ENCODE measurements around the gene MBD1.

MBD1 gene

DNA sequence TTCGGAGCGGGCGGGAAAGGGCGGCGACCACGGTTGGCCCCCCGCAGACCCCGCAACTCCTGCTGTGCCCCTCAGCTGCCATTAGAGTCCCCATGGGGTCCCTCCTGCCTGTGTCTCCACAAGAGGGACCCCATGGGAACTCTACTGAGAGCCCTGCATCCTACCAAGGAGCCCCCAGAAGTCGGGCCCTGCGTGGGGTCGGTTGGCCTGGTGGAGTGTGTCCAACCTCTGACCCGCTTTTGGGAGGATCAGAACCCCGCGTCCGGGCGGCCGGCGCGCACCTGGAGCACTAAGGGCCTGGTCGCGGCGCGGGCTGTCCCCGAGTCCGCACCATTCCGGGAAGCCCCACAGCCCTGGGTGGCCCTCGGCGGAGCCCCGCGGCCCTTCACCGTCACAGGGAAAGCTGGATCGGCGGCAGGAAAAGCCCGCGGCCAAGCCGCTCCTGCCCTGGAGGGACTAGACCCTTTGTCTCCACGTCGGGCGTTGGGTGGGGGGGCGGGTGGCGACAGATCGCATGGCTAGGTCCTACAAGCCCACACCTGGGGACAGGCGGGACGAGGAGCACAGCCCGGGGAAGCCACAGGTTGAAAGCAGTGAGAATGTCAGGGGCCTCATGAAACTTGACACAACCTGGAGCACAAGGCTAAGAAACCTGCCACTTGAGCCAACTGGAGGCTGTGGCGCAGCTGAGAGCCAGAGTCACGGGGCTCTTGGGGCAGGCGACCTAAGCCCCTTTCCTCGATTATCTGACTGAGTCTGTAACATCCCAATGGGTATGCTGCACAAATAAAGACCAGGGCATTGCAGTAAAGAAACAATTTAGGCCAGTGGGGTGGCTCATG is 17.3 kb upstream of the MBD1 start:
- Histone ChIP-seq H3K4me3 (peak overlapping the region; percentile 10 to 31 (median 23)), H3K27ac (no peak overlapping the region)

DNA sequence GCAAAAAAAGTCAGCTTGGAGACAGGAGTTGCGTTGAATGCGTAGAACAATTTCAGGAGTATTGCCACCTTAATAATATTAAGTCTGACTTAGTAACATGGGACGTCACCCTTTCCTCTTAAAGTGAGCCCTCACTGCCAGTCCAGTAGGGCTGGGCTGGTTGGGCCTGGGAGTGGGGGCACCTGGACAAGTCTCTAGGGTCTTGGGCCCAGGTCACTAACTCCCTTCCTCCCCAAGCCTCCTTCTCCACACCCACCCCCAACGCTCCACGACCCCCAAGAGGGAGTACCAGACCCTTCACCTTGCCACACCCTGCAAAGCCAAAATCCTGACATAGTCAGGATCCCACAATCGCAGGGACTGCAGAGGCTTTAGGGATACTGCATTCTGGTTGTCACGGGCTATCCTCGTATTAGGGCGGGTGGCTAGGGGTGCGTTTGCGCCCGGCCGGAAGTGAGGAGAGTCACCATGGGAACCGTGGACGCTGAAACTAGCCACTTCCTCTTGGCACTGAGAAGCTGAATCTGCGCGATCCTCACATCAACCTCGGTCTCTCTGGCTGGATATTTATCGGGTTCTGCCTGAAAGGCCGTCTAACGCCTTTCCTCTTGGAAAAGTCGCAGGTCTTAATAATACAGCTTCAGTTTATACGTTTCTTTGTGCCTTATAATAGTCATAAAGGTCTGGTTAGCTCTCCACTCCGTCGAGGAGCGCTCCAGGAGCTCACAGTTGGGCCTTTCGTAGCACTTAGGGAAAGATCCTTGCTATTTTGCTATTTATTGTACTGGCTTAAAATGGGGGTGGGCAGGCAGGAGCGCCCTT is 16.5 kb upstream of the MBD1 start:
- Histone ChIP-seq H3K27ac (no peak overlapping the region), H3K4me3 (peak overlapping the region; percentile 10 to 31 (median 23))

DNA sequence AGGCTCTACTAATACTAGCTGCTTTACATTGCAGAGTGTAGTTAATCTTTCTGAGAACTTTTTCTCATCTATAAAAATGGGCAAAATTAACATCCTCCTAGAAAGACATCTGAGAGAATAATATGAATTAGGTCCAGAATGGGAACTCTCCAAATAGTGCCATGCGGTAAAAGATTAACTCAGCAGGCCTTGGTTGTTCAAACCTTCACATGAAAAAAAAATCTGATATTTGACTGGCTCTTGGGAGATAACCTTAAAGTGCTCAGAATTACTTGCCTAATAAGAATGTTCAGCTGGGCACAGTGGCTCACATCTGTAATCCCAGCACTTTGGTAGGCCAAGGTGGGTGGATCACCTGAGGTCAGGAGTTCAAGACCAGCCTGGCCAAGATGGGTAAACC is 11.7 kb upstream of the MBD1 start:
- Histone ChIP-seq H3K27ac (no peak overlapping the region), H3K4me3 (no peak overlapping the region)

DNA sequence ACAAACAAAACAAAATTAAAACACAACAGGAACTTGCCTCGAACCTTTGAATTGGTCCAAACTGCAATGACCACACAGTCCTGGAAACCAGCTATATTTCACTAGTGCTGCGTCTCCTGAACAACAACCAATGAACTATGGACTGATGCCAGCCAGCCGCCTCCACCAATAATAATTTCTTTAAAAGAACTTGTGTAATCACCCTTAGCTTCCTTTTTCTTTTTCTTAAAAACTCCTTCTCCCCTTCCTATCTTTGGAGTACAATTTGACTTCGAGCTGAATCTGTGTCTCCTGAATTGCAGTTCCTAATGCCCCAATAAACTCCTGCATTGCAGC is 7.8 kb upstream of the MBD1 start:
- H3K4me3 ChIP-seq, result no peak overlapping the region

DNA sequence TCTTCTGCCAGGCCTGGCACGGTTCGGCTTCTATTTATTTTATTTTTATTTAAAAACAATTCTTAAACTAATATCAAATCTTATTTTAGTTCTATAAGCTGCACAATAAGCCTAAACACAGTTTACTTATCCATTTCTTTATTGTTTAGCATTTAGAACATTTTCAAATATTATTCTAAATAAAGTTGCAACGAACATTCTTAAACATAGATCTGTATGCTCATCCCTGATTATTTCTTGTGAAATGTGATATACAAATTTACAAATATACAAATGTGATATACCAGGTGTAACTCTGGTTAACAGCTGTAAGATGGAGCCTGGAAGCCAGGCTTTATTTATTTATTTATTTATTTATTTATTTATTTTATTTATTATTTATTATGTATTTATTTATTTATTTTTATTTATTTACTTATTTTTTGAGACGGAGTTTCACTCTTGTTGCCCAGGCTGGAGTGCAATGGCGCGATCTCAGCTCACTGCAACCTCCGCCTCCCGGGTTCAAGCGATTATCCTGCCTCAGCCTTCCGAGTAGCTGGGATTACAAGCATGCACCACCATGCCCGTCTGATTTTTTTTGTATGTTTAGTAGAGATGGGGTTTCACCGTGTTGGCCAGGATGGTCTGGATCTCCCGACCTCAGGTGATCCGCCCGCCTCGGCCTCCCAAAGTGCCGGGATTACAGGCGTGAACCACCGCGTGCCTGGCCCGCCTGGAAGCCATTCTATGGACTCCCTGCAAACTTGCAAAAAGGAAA is 7.2 kb upstream of the MBD1 start:
- H3K27ac ChIP-seq, result peak overlapping the region in 20 of 21 experiments; percentile 71 to 91 (median 84)
- peak overlapping the region; percentile 47 to 93 (median 83) for H3K4me3 ChIP-seq

More for the DNA sequence above, 7.8 kb upstream of the MBD1 start:
- no peak overlapping the region for H3K27ac ChIP-seq

DNA sequence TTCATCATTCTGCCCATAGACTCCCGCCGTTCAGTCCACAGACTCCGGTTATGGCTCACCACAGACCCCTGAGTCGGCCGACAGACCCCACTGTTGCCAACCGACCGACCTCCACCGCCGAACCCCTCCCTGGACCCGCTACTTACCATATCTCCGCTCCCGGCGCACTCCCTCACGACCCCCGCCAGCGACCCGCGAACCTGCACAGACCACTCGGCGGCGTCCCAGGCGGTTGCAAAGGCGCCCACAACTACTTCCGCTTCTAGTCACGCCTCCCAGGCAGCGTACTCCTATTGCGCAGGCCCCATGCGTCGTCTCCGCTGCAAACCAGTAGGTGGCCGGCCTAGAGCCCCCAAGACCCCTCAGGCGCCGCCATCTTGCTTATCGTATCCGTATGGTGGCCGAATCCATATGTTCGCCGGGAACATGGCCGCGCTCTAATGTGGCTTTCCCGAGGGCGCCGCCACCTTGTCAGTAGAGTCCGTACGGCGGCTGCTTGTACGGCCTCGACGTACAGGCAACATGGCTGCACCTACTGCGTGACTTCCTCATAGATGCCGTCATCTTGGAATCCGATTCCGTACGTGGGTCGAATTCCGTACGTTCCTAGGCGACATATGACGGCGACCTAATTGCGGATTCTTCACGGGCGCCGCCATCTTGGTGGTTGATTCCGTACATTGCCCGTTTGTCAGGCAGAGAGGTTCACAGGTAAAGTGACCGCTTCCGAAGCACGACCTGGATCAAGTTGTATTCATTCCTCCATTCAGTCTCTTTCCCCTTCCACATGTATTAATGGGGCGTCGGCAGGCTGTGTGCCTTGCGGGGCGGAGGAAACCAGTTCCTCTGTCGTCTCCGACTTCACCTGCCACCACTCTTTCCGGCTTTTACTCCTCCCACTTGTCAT is 6.4 kb upstream of the MBD1 start, which contains the start of gene CXXC1:
Gene CXXC1, minus strand, starts transcription at position 252 of the 907 bp plus-strand sequence. Its CDS starts 103 bp downstream, at position 149.
- peak within 1 kb of the TSS; percentile 47 to 93 (median 83) for H3K4me3 ChIP-seq
- peak within 1 kb of the TSS in 20 of 21 experiments; percentile 75 to 91 (median 84) for H3K27ac ChIP-seq

DNA sequence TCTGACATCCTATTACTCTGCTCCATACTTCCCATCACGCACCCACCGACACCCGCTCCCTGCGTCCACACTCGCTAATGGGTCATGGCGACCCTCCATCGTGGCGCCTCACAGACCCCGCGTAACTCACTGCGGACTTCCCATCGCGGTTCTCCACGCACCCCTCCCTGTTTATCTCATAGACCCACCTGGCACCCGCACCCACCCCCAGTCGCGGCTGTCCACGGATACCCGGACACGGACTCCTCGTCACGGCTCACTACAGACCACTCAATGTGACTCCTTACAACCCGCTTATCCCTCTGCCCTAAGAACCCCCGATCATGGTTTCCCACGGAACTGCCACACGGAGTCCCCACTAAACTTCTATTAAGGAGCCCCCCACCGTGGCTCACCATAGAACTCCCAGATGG is 5.7 kb upstream of the MBD1 start:
- H3K4me3 ChIP-seq, result peak overlapping the region; percentile 47 to 93 (median 83)
- peak overlapping the region in 20 of 21 experiments; percentile 57 to 91 (median 84) for H3K27ac ChIP-seq

DNA sequence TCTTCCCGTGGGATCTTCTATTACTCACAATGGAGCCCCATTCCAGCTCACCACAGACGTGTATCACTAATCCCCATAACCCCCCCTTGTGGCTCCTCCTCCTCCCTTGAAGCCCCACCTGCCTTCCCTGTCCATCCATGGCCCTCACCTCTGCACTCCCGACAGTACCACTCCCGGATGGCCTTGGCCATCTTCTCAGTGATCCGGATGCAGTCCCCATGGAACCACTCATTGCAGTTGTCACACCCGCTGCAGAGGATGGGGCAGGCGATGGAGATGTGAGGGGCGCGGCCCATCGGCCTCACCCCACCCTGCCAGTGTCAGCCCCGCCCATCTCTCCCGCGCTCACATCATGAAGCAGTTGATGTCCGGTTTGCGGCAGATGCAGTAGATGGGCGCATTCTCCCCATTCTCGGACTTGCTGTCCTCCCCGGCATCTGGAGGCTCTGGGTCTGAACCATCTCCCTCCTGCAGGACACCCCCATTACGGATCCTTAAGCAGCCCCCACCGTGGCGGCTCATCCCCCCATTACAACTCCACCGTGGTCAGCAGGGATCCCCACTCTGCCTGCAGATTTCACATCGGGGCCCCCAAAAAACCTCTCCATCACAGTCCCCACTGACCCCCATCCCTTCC is 5.2 kb upstream of the MBD1 start:
- Histone ChIP-seq H3K27ac (peak overlapping the region in 19 of 21 experiments; percentile 57 to 91 (median 85)), H3K4me3 (peak overlapping the region; percentile 47 to 93 (median 83))

DNA sequence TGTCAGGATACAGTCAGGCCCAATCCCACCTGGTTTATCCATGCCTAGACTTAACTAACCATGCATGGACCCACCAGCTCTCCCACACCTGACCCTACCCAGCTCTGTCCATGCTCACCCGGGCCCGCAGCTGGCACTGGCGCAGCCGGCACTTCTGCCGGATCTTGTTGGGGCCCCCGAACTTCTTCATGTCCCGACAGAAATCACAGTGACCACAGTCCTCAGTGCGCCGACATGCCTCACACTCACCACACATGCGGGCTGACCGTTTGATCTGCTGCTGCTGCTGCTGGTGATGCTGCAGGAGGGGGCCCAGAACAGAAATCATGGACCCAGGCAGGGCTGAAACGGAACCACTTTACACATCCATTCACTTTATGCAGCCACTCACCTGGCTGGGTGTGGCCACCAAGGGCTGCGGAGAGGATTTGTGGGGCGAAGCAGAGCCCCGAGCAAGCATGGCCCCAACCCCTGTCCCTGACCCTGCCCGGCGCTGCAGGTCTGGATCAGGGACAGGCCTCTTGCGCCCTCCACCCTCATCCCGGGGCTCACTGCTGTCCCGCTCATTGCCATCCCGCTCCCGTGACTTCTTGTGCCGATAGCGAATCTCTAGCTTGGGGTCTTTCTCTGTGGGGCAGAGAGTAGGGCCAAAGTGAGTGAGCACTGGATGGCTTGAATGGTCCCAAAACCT is 4.5 kb upstream of the MBD1 start:
- peak overlapping the region in 3 of 21 experiments; percentile 31 to 50 (median 45) for H3K27ac ChIP-seq
- peak overlapping the region in 1 of 7 experiments; percentile 90 for H3K4me3 ChIP-seq

DNA sequence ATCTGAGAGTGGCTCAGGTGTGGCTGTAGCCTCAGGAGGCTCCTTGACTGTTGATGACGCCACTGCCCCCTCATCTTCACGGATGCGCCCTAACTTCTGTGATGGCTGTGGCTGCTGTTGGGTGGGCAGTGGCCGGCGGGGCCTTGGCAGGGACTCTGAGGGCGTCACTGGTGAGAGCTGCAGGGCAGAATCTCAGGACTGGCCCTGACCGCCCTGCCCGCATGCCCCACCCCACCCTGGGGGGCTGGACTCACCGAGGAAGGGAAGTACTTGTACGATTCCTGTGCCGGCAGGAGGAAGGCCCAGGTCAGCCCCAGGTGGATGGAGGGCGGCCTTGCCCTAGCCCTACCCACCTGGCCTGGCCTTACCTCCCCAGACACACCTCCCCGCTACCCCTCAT is 3.7 kb upstream of the MBD1 start:
- Histone ChIP-seq H3K27ac (peak overlapping the region in 11 of 21 experiments; percentile 9 to 60 (median 35)), H3K4me3 (no peak overlapping the region)

DNA sequence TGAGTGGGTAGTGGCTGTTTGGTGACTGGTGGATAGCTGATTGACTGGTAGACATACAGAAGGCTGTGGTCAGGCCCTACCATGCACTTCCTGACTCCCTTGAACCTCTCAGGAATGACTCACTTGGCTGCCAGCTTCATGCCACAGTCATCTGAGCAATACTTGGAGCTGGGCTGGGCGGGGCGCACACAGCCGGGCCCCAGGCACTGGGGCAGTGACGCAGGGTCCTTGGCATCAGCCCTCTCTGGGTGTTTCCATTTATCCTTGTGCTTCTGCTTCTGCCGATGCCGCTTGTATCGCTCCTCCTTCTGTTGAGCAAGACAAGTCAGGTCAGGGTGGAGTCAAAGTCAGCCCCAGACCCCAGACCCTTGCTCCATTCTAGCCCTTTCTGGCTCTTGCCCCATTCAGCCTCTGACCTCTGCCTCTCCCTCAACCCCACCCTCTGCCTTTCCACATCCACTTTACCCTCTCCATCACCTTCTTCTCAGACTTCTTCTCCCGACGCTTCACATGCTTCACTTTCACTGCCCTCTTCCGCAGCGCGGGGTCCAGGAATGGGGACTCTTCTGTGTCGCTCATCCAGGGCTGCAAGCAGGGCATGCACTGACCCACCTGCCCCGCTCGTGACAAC is 3.0 kb upstream of the MBD1 start:
- no peak overlapping the region for H3K4me3 ChIP-seq
- H3K27ac ChIP-seq, result peak overlapping the region in 9 of 21 experiments; percentile 18 to 60 (median 36)

DNA sequence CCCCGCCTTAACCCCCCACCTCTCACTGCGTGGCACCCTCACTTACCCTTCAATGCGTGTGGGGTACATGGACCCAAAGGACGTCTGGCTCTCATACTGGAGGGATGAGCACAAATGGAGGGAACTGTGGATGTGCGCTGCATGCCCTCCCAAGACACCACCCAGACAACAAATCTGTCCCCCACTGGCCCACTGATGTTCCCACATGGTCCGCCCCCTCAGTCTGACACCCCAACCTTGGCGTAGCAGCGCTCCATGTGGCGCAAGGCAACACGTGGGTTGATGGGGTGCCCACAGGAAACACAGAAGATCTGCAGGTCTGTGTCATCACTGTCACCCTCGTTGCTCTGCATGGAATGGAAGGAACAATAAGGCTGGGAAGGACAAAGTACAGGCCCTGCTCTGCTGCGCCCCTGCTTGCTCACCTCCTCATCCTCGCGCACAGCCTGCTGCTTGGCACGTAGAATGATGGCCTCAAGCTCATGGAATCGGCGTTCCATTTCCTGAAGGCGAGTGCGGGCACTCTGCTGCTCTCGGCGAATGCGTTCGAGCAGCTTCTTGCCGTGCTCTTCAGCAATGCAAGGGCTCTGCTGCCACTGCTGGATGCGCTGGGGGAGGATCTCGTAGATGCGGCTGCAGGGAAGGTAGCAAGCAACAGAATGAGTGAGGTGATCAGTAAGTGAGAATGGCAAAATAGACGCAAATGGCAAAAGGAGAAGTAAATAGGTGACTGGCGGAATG is 2.3 kb upstream of the MBD1 start:
- peak overlapping the region in 3 of 21 experiments; percentile 5 to 60 (median 7) for H3K27ac ChIP-seq
- H3K4me3 ChIP-seq, result no peak overlapping the region

DNA sequence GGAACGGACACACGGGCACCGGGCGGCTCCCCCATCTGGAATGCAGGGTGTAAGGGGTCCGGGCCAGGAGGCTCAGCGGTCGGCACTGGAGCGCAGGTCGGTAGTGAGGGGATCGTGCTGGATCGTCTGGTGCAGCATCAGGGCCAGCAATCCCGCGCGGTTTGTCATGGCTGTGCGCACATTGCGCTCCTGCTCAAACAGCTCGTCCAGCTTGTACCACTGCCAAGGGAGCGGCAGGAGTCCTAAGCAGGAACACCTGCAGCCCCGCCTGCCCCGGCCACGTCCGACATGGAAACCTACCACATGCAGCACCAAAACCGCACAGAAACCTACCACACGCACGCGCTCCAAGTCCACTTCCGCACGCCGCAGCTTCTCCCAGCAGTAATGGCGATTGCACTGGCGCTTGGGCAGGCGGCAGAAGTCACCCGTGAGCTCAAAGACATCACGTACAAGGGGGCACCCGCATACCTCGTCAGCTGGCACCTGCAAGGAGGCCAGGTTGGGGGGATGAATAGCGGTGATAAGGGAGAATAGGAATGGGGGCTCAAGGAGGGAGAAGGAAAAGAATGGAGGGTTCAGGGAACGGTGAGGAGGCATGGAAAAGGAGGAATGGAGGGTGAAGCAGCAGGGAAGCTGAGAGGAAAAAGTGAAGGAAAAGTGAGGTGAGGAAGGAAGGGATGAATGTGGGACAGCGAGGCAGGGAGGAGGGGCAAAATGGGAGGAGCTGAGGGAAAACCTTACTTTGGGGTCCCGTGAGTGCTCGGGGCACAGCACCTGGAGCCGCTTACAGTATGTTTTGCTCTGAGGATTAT is 1.4 kb upstream of the MBD1 start:
- Histone ChIP-seq H3K27ac (peak overlapping the region in 2 of 21 experiments; percentile 93 to 96), H3K4me3 (no peak overlapping the region)

DNA sequence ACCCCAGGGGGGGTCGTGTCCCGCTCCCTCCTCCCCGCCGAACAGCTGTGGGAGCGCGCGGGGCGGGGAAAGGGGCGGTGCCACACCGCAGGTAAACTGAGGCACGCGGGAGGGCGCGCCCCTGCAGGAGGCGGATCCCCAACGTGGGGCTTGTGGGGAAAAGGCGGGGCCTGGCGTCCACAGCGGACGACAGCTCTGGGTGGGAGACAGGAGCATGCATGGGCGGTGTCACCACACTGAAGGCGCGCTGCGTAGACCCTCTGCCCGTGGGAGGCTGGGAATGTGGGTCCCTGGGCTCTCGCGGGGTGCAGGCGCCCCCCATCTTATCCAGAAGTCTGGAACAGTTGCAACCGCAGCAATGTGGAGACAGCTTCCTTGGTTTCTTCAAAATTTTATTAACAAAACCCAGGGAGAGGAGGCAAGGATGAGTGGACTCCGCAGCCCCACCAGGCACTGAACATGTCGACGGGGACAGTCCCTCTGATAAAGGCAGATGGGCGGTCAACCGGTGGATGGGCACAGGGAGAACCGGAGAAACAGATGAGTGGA is 723 bp upstream of the MBD1 start:
- Histone ChIP-seq H3K27ac (peak overlapping the region; percentile 45 to 96 (median 91)), H3K4me3 (peak overlapping the region; percentile 60 to 98 (median 77))

DNA sequence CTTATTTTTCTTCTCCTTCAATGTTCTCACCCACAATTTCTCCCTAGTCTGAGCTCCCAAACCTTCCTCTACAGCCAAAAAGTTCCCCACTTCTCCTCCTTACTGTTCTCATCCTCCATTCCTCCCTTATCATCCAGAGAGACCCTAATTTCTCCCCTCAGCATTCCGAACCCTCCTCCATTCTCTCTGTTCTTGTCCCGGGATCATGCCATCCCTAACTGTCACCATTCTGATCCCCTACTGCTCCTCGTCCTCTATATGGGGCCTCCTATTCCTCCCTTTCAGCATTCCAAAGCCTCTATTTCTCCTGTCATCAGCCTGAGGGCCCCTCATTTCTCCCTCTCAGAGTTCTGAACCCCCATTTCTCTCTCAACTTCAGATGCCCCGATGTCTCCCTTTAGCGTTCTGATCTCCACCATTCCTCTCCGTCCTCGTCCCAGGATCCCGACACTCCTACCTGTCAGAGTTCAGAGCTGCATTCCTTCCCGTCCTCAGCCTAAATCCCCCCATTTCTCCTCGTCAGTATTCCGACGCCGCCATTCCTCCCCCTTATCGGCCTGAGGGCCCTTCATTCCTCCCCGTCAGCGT is 522 bp downstream of the MBD1 start:
- Histone ChIP-seq H3K27ac (peak overlapping the region in 20 of 21 experiments; percentile 71 to 96 (median 92)), H3K4me3 (peak overlapping the region; percentile 60 to 98 (median 77))

Data from skin epidermis (tissue), 12 donors.